KG1 (cell line): ENCODE results near the gene FZD8.

ENCODE experiments used
- DNase-seq: peaks from one replicate; lab custom pipeline; 2025; lab: John Stamatoyannopoulos, UW

The FZD8 gene

GRCh38 chr10:35606430-35606829, 35.7 kb downstream of the FZD8 start:
- DNase-seq, result no peak

DNA sequence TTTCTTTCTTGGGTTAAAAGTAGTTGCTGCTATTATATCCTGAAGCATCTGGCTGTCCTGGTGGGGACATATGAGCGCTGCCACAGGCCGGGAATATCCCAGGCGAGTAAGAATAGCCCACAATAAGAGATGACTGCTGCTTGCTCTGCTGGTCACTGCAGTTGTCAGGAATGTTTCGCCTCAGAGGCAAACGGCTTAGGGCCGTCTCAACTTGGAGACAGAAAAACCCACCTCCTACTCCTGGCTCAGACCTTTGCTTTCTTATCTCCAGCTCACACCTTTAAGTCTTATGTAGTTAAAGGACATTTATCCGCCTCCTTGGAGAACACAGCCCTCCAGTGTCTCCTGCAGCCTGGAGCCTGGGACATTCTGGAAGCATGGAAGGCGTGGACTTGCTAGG, 36.9 kb downstream of the FZD8 start, which contains the start of gene GJD4:
Gene GJD4, plus strand, starts transcription at position 151 of the 400 bp plus-strand sequence. Its CDS starts 227 bp downstream, at position 378.
- DNase-seq, result no peak

GRCh38 chr10:35600193-35600592, 41.9 kb downstream of the FZD8 start:
- no peak for DNase-seq

DNA sequence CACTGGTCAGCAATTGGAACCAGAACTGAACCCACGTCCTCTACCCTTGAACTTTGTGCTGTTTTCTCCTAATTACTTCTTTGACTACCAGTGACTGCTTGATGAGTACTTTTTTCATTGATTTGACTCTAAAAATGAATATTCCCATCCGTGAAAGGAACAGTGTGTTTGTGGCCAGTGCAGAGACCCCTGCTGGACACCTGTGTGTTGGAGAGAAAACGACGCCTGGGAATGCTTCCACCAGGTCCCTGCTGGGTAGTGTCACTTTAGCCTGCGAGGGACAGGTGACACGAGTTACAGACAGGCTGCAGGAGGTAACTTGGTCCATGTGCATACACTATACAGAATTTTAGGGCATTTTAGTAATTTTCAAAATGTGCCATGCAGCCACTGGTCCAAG, 43.7 kb downstream of the FZD8 start:
- no peak for DNase-seq

- no peak for DNase-seq
Observed at GRCh38 chr10:35595106-35595505, 47.0 kb downstream of the FZD8 start.

- DNase-seq, result no peak
Observed at GRCh38 chr10:35594115-35595079, 47.7 kb downstream of the FZD8 start.

DNA sequence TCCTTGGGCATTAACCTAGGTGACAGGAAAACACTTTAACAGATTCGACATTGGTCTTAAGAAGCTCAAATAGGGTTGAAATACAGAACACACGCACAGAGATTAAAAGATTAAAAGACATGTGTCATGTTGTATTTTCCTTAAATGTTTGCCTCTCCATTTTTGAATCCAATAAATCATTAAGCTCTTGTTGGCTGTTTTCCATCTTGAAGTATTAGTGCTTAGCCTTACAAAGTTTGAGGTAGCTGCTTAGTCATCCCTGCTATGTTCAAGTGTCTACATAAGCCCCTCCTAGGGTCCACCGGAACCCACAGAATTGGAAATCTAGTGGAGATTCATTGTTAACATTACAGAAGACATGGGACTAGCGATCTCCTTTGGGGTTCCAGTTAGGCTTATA, 49.7 kb downstream of the FZD8 start:
- no peak for DNase-seq

DNA sequence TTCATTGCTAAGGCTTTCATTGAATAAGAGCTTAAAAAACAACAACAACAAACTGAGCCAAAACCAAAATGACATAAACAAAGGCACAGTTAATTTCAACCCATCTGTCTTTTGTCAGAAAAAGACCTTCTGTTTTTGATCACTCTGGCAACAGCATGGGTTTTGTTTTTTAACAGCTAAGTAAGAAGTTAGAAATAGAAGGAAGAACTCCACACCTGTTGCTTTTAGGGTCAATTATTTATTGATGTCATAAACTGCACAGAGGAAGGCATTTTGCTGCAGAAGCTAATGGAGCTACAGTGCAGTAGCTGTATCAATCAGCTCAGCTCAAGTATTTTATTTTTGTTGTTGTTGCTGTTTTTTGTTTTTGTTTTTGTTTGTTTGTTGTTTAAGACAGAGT, 53.3 kb downstream of the FZD8 start:
- no peak for DNase-seq
